IMR-90 (cell line): ENCODE measurements around the gene ZDHHC16. TPM values are rescaled to one million over a fixed set of nuclear protein-coding genes. Genes with fewer than 3 reads are reported as not detected.

Experiments used
- ATAC-seq: fragments of 200-7000 bp; cut with Tn5 transposase; 2 replicates; pipeline ENCODE4 v1.9.1; 2020; ENCODE audit warnings: low read depth, mild to moderate bottlenecking, moderate library complexity
- BruUV-seq: library from RNA; stranded (reverse); fragments of 400-500 nt; replicated peaks from 2 replicates; lab custom pipeline; 2021; lab: Mats Ljungman, UMichigan
- CTCF ChIA-PET: fragments of 300-600 bp; formaldehyde crosslinking; extraction: SDS; loops from one replicate; lab custom pipeline; 2021; ENCODE audit warnings: antibody characterized with exemption; lab: Yijun Ruan, JAX
- POLR2A ChIA-PET: fragments of 300-600 bp; sonication (Branson Sonifier 250); formaldehyde crosslinking; loops from one replicate; lab custom pipeline; 2022; ENCODE audit warnings: antibody characterized with exemption; ENCODE audit not compliant: unreplicated experiment; lab: Charles Lee
- DNase-seq: peaks from one replicate; pipeline ENCODE4 v3.0.0; 2013
- H2AFZ ChIP-seq: replicated peaks from 2 replicates; pipeline ENCODE3; 2013; ENCODE audit warnings: low read length, mild to moderate bottlenecking; ENCODE audit not compliant: poor library complexity
- H2AK5ac ChIP-seq: 2 replicates; pipeline ENCODE4 v1.6.1; 2013; ENCODE audit warnings: low read depth, low read length, inconsistent platforms
- H2AK9ac ChIP-seq: replicated peaks from 2 replicates; pipeline ENCODE3; 2013; ENCODE audit warnings: mild to moderate bottlenecking, low read depth, low read length, moderate library complexity; ENCODE audit not compliant: poor library complexity
- H2BK120ac ChIP-seq: 2 replicates; pipeline ENCODE4 v1.6.1; 2013; ENCODE audit warnings: low read depth, low read length, inconsistent platforms
- H2BK15ac ChIP-seq: 3 replicates; pipeline ENCODE4 v1.6.1; 2013; ENCODE audit warnings: low read depth, low read length, inconsistent platforms
- H2BK20ac ChIP-seq: 2 replicates; pipeline ENCODE4 v1.6.1; 2013; ENCODE audit warnings: low read depth, mild to moderate bottlenecking, inconsistent platforms, low read length, moderate library complexity
- H2BK5ac ChIP-seq: 2 replicates; pipeline ENCODE4 v1.6.1; 2013; ENCODE audit warnings: mild to moderate bottlenecking, low read depth, low read length, inconsistent platforms; ENCODE audit not compliant: poor library complexity, severe bottlenecking
- H3K14ac ChIP-seq: replicated peaks from 2 replicates; pipeline ENCODE4 v1.6.1; 2013; ENCODE audit warnings: low read depth, low read length, inconsistent platforms
- H3K18ac ChIP-seq: 2 replicates; pipeline ENCODE4 v1.6.1; 2013; ENCODE audit warnings: low read depth, low read length, control low read depth
- H3K23ac ChIP-seq: 2 replicates; pipeline ENCODE4 v1.6.1; 2013; ENCODE audit warnings: low read depth, low read length, inconsistent platforms
- H3K27ac ChIP-seq: 2 replicates; pipeline ENCODE4 v1.5.1; 2013; ENCODE audit warnings: mild to moderate bottlenecking, control low read depth, low read length; ENCODE audit not compliant: insufficient read depth
- H3K27me3 ChIP-seq: 2 replicates; pipeline ENCODE4 v1.6.1; 2013; ENCODE audit warnings: low read length; ENCODE audit not compliant: control insufficient read depth, insufficient read depth
- H3K36me3 ChIP-seq: 2 replicates; pipeline ENCODE4 v1.6.1; 2013; ENCODE audit warnings: low read length, mixed read lengths; ENCODE audit not compliant: control insufficient read depth, insufficient read depth
- H3K4ac ChIP-seq: 2 replicates; pipeline ENCODE4 v1.6.1; 2013; ENCODE audit warnings: low read depth, low read length, inconsistent platforms
- H3K4me1 ChIP-seq: 2 replicates; pipeline ENCODE4 v1.6.1; 2013; ENCODE audit warnings: low read length, mixed read lengths; ENCODE audit not compliant: control insufficient read depth, insufficient read depth
- H3K4me2 ChIP-seq: 2 replicates; pipeline ENCODE4 v1.6.1; 2013; ENCODE audit warnings: low read depth, mild to moderate bottlenecking, control low read depth, low read length, moderate library complexity
- H3K4me3 ChIP-seq: 2 replicates; pipeline ENCODE4 v1.5.1; 2013; ENCODE audit warnings: low read depth, mild to moderate bottlenecking, control low read depth, low read length, moderate library complexity; ENCODE audit not compliant: insufficient read depth
- H3K56ac ChIP-seq: 2 replicates; pipeline ENCODE4 v1.6.1; 2013; ENCODE audit warnings: low read length, inconsistent platforms; ENCODE audit not compliant: insufficient read depth; ENCODE audit errors: extremely low read depth
- H3K79me1 ChIP-seq, 2 experiments: 2 replicates each; pipeline ENCODE4 v1.6.1; 2013; ENCODE audit warnings: low read length in 2 of 2, inconsistent platforms in 1 of 2, low read depth in 1 of 2
- H3K9ac ChIP-seq: 2 replicates; pipeline ENCODE4 v1.6.1; 2013; ENCODE audit warnings: low read depth, low read length, control low read depth
- H3K9me1 ChIP-seq: 2 replicates; pipeline ENCODE4 v1.6.1; 2013; ENCODE audit warnings: low read length, inconsistent platforms; ENCODE audit not compliant: insufficient read depth
- H3K9me3 ChIP-seq: 2 replicates; pipeline ENCODE4 v1.6.1; 2013; ENCODE audit warnings: low read length; ENCODE audit not compliant: control insufficient read depth, insufficient read depth
- H4K20me1 ChIP-seq: 2 replicates; pipeline ENCODE4 v1.6.1; 2013; ENCODE audit warnings: low read length, inconsistent platforms; ENCODE audit not compliant: insufficient read depth
- H4K5ac ChIP-seq: 2 replicates; pipeline ENCODE4 v1.6.1; 2013; ENCODE audit warnings: mild to moderate bottlenecking, low read depth, low read length, control low read depth
- H4K8ac ChIP-seq, 2 experiments: 2 replicates each; pipeline ENCODE4 v1.6.1; 2013; ENCODE audit warnings: low read depth in 2 of 2, low read length in 2 of 2, control low read depth in 1 of 2, inconsistent platforms in 1 of 2
- H4K91ac ChIP-seq: 2 replicates; pipeline ENCODE4 v1.6.1; 2013; ENCODE audit warnings: low read depth, low read length, inconsistent platforms; ENCODE audit not compliant: insufficient read depth
- BHLHE40 ChIP-seq: fragments of 150-350 bp; IDR thresholded peaks from 2 replicates; pipeline ENCODE4 v1.6.1; 2016; ENCODE audit warnings: mild to moderate bottlenecking, low read depth, low read length
- CEBPB ChIP-seq: IDR thresholded peaks from 2 replicates; pipeline ENCODE4 v1.6.1; 2012; ENCODE audit warnings: low read depth, low read length, improper control_type of control experiment
- CHD1 ChIP-seq: IDR thresholded peaks from 2 replicates; pipeline ENCODE4 v1.6.1; 2012; ENCODE audit warnings: low read depth, low read length, improper control_type of control experiment
- MAFK ChIP-seq: IDR thresholded peaks from 2 replicates; pipeline ENCODE4 v1.6.1; 2012; ENCODE audit warnings: low read depth, low read length, improper control_type of control experiment
- RFX5 ChIP-seq: IDR thresholded peaks from 2 replicates; pipeline ENCODE4 v1.8.0; 2012; ENCODE audit warnings: low read depth, mild to moderate bottlenecking, low read length, moderate library complexity
- WGBS, 2 experiments: methylation state at CpG; one replicate each; pipeline versions ENCODE4 v1.1.5 to v1.1.7; 2013; ENCODE audit warnings: missing lambda C conversion rate in 2 of 2; ENCODE audit not compliant: insufficient read length in 1 of 2; ENCODE audit errors: extremely low coverage in 2 of 2; 5-methylcytosine and 5-hydroxymethylcytosine counted together
- dilution Hi-C: fragments of 300-500 bp; cut with HindIII; formaldehyde crosslinking; loops from one replicate; pipeline ENCODE4 v1.14.3; 2018; ENCODE audit warnings: low sequenced_read_pairs; ENCODE audit not compliant: unreplicated experiment
- in situ Hi-C: fragments of 300-500 bp; cut with MboI; formaldehyde crosslinking; loops from 3 replicates; pipeline ENCODE4 v1.14.3; 2019; ENCODE audit warnings: low sequenced_read_pairs, inconsistent platforms, mixed read lengths
- intact Hi-C: fragments of 100-400 bp; cut with micrococcal nuclease; formaldehyde crosslinking; loops from 2 replicates; pipeline ENCODE4 v1.10.0; 2022
- polyA plus RNA-seq, 3 experiments: library from polyadenylated mRNA; depleted of rRNA; stranded (reverse); fragments of >200 nt; gene quantifications; 2 replicates each; pipeline ENCODE4 v1.2.3, GENCODE V29; 2012; ENCODE audit warnings: low replicate concordance in 1 of 3
- total RNA-seq: library from RNA; depleted of rRNA; stranded (reverse); fragments of >200 nt; gene quantifications from 2 replicates; pipeline ENCODE4 v1.2.3, GENCODE V29; 2012

ZDHHC16 gene
- total and polyA plus RNA-seq, 2 of the 4 experiments (the other 2 are of a cell fraction) = 54.7 to 64.0 TPM

- no peak for TF ChIP-seq CEBPB
Observed at GRCh38 chr10:97426776-97427570, 19.0 kb upstream of the ZDHHC16 start (continued).

GRCh38 chr10:97427571-97428179 is 18.3 kb upstream of the ZDHHC16 start:
- peak; percentile 7 for ATAC-seq
- peak; percentile 36 for DNase-seq

More at GRCh38 chr10:97427571-97428179, 18.3 kb upstream of the ZDHHC16 start:
- dilution Hi-C loops (no loop called here), in situ Hi-C loops (no loop called here), intact Hi-C loops (loop anchor here (1.0 to 2.0 kb wide), 2 partner anchors 17 to 20 kb away; no protein-coding TSS in a partner anchor)
- Histone ChIP-seq H2BK15ac (no peak overlapping the region), H3K4me2 (peak overlapping the region; percentile 99), H2BK5ac (peak overlapping the region; percentile 87), H2AK9ac (peak overlapping the region; percentile 95), H3K27ac (peak overlapping the region; percentile 75), H3K4ac (peak overlapping the region; percentile 68), H4K91ac (peak overlapping the region; percentile 71), H3K9ac (peak overlapping the region; percentile 98), H2AFZ (peak overlapping the region; percentile 78), H3K14ac (peak overlapping the region; percentile 79), H3K4me1 (peaks cover 12% of the 10 kb centered on the region), H2BK20ac (no peak overlapping the region), H3K18ac (peak overlapping the region; percentile 58; the same call in 1 of the 2 replicates), H3K9me3 (no peaks in the 10 kb centered on the region), H3K79me1 (peaks cover 11 to 50% of the 10 kb centered on the region in 2 experiments; a peak in 3 of 4 replicates), H3K9me1 (no peaks in the 10 kb centered on the region), H2AK5ac (peak overlapping the region; percentile 96), H3K36me3 (peaks cover 27% of the 10 kb centered on the region), H2BK120ac (no peak overlapping the region; the same call in 1 of the 2 replicates), H4K20me1 (peaks cover 43% of the 10 kb centered on the region), H3K23ac (peak overlapping the region; percentile 82), H3K56ac (peak overlapping the region; percentile 77), H4K8ac (peak overlapping the region in 1 of 2 experiments; percentile 80; a peak in 3 of 4 replicates), H3K27me3 (no peaks in the 10 kb centered on the region), H4K5ac (peak overlapping the region; percentile 65), H3K4me3 (peak overlapping the region; percentile 97)
- BruUV-seq = TSS peak; percentile 12
- CTCF ChIA-PET = no interaction called here
- 0% methylated on average over 1 of the region's 9 CpGs; no CpG with 5 or more reads in 1 of the 2 experiments for WGBS, 2 experiments
- no peak for TF ChIP-seq CHD1
- 0 out of 2 replicates have a peak, but pooled peaks have one; percentile 6 for TF ChIP-seq CEBPB
- TF ChIP-seq RFX5 = no peak
- no peak for TF ChIP-seq MAFK
- TF ChIP-seq BHLHE40 = no peak
- POLR2A ChIA-PET = no interaction called here
